Retina (tissue), 1 donor: ENCODE results near the gene RPRD1A.
A peak's percentile ranks its signal among the peaks of the same experiment; 100 is the strongest.

Experiments used
- DNase-seq: peaks from one replicate; pipeline ENCODE4 v3.0.0-alpha.2; 2016

Gene RPRD1A

DNA sequence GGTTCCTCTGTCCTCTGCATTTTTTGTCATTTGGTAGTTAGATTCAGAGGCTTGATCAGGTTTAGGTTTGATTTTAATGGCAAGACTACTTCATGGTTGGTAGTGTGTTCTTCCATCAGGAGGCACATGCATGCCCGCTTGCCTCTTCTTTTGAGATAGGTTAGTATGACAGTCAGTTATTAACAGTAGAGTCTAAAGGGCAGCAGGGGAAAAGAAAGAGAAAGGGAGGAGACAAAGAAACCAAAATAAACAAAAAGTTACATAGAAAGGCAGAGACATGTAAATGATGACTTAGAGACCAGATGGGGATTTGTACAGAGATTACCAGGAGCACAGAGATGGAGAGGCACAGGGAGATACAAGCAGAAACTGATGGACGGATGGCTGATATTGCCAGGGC, 105.0 kb downstream of the RPRD1A start:
- DNase-seq = no peak

- no peak for DNase-seq
Observed at GRCh38 chr18:35956226-35956625, 111.1 kb downstream of the RPRD1A start.

GRCh38 chr18:35953688-35954087, 113.7 kb downstream of the RPRD1A start:
- DNase-seq = no peak

GRCh38 chr18:35950628-35950982, 116.8 kb downstream of the RPRD1A start:
- no peak for DNase-seq

DNA sequence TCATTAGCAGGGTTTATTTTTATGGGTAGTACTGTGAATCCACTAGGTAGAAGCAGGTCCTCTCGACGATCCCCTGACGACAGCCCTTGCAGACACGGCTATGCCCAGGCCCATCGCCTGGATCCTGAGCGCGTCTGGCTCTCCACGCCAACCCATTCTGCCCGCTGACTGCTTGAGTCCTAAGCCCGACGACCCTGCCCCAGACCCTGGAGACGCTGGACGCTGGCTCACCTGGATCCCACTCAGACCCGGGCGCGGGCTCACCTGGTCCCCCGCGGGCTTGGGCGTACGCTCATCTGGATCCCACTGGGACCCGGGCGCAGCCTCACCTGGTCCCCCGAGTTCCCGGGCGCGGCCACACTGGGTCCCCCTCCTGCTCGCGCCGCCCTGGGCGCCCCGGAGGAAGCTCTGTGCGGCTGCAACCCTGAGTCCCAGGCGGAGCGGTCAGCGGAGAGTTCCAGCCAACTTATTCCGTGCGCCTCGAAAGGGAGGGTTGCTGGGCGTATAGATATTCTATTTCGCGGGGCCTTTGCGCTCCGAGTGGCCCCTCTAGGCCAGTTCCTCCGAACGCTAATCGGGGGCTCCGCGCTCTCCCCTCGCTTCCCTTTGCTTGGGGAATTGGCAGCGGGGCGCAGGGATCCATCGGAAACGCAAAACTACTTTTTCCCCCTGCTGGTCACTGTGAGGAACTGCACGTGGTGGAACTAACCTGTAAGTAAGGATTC, 117.3 kb downstream of the RPRD1A start:
- DNase-seq = peak; percentile 88

GRCh38 chr18:35949090-35949489, 118.3 kb downstream of the RPRD1A start:
- DNase-seq = no peak

GRCh38 chr18:35948080-35948479, 119.3 kb downstream of the RPRD1A start:
- no peak for DNase-seq

DNA sequence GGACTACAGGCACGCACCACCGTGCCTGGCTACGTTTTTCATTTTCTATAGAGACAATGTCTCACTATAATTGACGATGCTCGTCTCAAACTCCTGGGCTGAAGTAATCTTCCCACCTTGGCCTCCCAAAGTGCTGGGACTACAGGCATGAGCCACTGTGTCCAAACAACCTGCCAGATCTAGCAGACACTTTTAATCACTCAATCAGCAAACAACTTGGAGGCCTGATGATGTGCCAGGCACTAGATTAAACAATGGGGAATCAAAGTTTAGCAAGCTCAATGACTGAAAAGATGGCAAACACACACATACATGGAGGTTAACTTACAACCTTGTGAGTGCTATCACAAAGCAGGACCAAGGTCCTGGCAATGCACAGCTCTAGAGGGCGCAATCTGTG, 124.7 kb downstream of the RPRD1A start:
- no peak for DNase-seq

GRCh38 chr18:35942133-35942532, 125.2 kb downstream of the RPRD1A start:
- no peak for DNase-seq

GRCh38 chr18:35941299-35941698, 126.1 kb downstream of the RPRD1A start:
- DNase-seq = no peak
